ENCODE measurements around the gene OMP.

GRCh38 chr11:77125695-77126094 lies 23.1 kb downstream of the OMP start:
- no peak for TF ChIP-seq CTCF (IDR thresholded peaks at IDR 0.05; ENCODE audit: insufficient read depth, low read length)
- TF ChIP-seq POLR2AphosphoS5 (IDR thresholded peaks at IDR 0.05; ENCODE audit: low read depth): no peak
- no peak for TF ChIP-seq GABPA (IDR thresholded peaks at IDR 0.05; ENCODE audit: low read depth)
- no peak for TF ChIP-seq REST (IDR thresholded peaks at IDR 0.05; ENCODE audit: insufficient replicate concordance, low read depth)
- TF ChIP-seq SPI1 (IDR thresholded peaks at IDR 0.05; ENCODE audit: borderline replicate concordance, low read depth): no peak

All from HL-60 (cell line).